Activated CD4-positive, alpha-beta memory T cell treated with anti-CD3 and anti-CD28 coated beads, Interleukin-2, amount 10 ng/mL, durations not matched to agents 7 days and 5 days (primary cell): ENCODE results near the gene GALNT18. TPM values are rescaled to one million over a fixed set of nuclear protein-coding genes. Genes with fewer than 3 reads are reported as not detected.

Experiments
- CTCF ChIA-PET: fragments of 350-600 bp; sonication (Branson Sonifier 250); formaldehyde crosslinking; loops from one replicate; lab custom pipeline; 2021; ENCODE audit warnings: antibody characterized with exemption, inconsistent platforms; lab: Charles Lee
- POLR2A ChIA-PET: fragments of 350-600 bp; sonication (Branson Sonifier 250); formaldehyde crosslinking; loops from one replicate; lab custom pipeline; 2021; ENCODE audit warnings: antibody characterized with exemption; lab: Charles Lee
- DNase-seq: peaks from one replicate; pipeline ENCODE4 v3.0.0-alpha.2; 2020
- H3K27ac Mint-ChIP-seq: one replicate; pipeline ENCODE4 v1.8.0; 2021; ENCODE audit warnings: mild to moderate bottlenecking, mixed read lengths
- H3K27me3 Mint-ChIP-seq: one replicate; pipeline ENCODE4 v1.8.0; 2021; ENCODE audit warnings: mixed read lengths
- H3K36me3 Mint-ChIP-seq: one replicate; pipeline ENCODE4 v1.8.0; 2021; ENCODE audit warnings: low read depth, mixed read lengths
- H3K4me1 Mint-ChIP-seq: one replicate; pipeline ENCODE4 v1.8.0; 2021; ENCODE audit warnings: mixed read lengths
- H3K4me3 Mint-ChIP-seq: one replicate; pipeline ENCODE4 v1.8.0; 2021; ENCODE audit warnings: mild to moderate bottlenecking, mixed read lengths
- H3K9me3 Mint-ChIP-seq: one replicate; pipeline ENCODE4 v1.8.0; 2021; ENCODE audit warnings: mixed read lengths
- total RNA-seq, 2 experiments: library from RNA; stranded (reverse); gene quantifications; one replicate each; pipeline ENCODE4 v1.2.3, GENCODE V29; 2021

The GALNT18 gene
- total RNA-seq, 2 experiments from 2014 or later: 0.60 to 0.93 TPM

DNA sequence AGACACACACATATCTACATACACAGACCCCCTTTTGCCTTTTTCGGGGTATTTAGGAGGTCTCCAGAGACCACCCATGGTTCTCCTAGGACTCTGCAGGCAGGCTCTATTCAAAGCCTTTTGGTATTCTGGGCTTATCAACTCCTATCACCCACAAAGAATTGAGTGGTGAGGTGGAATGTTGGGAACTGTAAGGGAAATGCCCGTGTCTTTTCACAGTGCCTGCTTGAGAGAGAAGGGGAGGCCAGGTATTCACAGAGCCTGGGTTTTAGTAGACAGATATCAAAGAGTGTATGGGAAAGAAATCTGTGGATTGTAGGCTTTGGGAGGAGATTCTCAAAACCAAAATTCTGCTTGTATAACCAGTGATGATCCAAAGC is 224.8 kb downstream of the GALNT18 start:
- ChIA-PET POLR2A (no interaction called here), CTCF (no interaction called here)
- H3K36me3 Mint-ChIP-seq: no peaks in the 10 kb centered on the region
- H3K27me3 Mint-ChIP-seq: no peaks in the 10 kb centered on the region
- no peaks in the 10 kb centered on the region for H3K4me1 Mint-ChIP-seq
- H3K4me3 Mint-ChIP-seq: no peak overlapping the region
- DNase-seq: no peak
- H3K27ac Mint-ChIP-seq: no peak overlapping the region
- H3K9me3 Mint-ChIP-seq: no peaks in the 10 kb centered on the region

DNA sequence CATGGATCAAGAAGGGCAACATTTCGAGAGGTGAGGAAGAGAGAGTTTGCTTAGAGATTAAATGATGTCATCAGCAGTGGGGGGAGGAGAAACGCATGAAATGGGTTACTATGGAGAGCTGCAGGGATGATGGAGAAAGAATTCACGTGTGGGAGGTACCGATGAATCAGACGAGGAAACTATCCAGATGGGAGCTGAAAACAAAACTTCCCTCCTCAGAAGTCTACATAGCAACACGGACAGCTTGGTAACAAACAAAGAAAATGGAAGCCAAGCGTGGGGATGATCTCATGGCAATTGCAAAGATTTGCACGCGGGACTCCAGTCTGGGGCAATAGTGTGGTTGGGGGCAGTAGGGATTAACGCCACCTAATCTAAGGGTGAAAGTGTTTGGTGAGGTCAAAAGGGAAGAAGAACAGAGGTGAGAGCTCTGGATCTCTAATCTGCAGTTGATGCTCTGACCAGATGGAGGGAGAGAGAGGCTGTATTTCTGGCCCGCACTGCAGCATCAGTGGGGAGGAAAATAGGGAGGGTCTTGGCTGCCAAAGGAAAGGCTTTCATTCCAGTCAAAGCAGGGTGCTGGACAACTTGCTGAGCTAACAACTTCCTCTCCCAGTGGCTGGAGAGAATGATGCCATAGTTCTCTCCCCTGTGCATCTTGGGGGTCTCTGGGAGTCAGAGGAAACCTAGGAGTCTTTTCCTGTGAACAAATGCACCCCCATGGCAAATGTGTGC is 225.3 kb downstream of the GALNT18 start:
- Mint-ChIP-seq H3K9me3 (no peaks in the 10 kb centered on the region), H3K4me3 (no peak overlapping the region), H3K36me3 (no peaks in the 10 kb centered on the region), H3K27me3 (no peaks in the 10 kb centered on the region), H3K4me1 (no peaks in the 10 kb centered on the region), H3K27ac (no peak overlapping the region)
- DNase-seq: no peak
- ChIA-PET POLR2A (no interaction called here), CTCF (no interaction called here)

DNA sequence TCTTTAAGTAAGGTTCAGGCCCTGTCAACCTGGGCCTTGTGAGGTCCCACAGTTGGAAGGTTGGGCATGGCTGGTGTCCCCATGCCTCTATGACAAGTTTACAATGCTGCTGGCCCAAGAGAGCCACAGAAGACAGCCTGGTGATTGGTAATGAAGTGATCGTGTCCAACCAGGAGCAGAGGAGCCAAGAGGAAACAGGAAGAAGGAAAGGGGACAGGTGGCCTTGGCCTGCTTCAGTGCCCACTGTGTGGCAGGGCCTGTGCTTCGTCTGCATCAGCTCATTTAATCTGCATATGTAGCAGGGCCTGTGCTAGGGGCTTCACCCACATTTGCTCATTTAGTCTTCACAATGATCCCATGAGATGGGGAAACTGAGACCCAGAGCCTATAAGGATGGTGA is 226.7 kb downstream of the GALNT18 start:
- ChIA-PET POLR2A (no interaction called here), CTCF (no interaction called here)
- DNase-seq: no peak
- no peaks in the 10 kb centered on the region for H3K4me1 Mint-ChIP-seq
- H3K9me3 Mint-ChIP-seq: no peaks in the 10 kb centered on the region
- H3K27me3 Mint-ChIP-seq: no peaks in the 10 kb centered on the region
- H3K27ac Mint-ChIP-seq: no peak overlapping the region
- no peak overlapping the region for H3K4me3 Mint-ChIP-seq
- no peaks in the 10 kb centered on the region for H3K36me3 Mint-ChIP-seq

DNA sequence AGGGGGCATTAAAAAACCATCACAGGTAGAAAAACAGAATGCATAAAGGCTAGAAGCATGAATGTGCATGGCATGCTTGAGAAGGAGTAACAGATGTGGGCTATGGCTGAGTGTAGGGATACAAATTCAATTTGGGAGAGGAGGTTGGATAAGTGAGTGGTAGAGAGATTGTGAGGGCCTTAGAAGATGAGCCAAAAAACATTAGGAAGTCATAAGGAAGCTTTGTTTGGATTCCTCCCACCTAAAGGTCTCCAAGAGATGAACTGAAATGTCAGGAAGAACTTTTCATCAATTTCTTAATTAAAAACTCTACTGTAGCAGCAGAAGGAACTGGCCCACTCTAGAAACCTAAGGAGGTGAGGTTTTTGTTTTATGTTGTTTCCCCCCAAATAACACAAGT is 227.6 kb downstream of the GALNT18 start:
- H3K36me3 Mint-ChIP-seq: no peaks in the 10 kb centered on the region
- DNase-seq: no peak
- ChIA-PET CTCF (no interaction called here), POLR2A (no interaction called here)
- H3K27me3 Mint-ChIP-seq: no peaks in the 10 kb centered on the region
- no peak overlapping the region for H3K27ac Mint-ChIP-seq
- no peak overlapping the region for H3K4me3 Mint-ChIP-seq
- no peaks in the 10 kb centered on the region for H3K4me1 Mint-ChIP-seq
- no peaks in the 10 kb centered on the region for H3K9me3 Mint-ChIP-seq

DNA sequence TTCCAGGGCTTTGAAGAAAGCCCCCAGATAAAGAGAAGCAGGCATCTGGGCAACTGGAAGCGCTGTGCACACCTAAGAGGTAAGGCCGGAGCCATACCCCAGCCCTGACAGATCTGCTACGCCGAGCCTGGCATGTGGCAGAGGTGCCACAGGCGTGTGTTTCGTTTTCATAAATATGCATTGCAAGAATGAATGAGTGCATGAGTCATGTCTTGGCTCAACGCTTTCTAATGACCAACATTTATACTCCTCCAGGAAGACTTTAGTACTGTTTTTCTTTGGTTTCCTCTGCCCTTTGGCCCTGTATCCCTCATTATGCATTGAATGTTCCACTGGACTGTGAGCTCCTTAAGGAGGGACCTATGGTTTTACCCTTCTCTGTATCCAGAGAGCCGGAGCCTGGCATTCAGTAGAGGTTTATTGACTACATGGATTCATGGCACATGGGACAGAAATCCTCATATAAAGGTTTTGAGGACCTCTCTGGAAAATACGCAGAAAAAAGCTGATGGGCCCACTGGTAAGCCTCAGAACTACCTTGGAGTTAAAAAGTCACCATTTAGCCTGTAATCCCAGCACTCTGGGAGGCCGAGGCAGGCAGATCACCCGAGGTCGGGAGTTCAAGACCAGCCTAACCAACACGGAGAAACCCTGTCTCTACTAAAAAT is 229.9 kb downstream of the GALNT18 start:
- H3K27me3 Mint-ChIP-seq: no peaks in the 10 kb centered on the region
- H3K9me3 Mint-ChIP-seq: no peaks in the 10 kb centered on the region
- H3K4me3 Mint-ChIP-seq: no peak overlapping the region
- ChIA-PET CTCF (no interaction called here), POLR2A (no interaction called here)
- no peak for DNase-seq
- no peaks in the 10 kb centered on the region for H3K36me3 Mint-ChIP-seq
- no peaks in the 10 kb centered on the region for H3K4me1 Mint-ChIP-seq
- no peak overlapping the region for H3K27ac Mint-ChIP-seq

DNA sequence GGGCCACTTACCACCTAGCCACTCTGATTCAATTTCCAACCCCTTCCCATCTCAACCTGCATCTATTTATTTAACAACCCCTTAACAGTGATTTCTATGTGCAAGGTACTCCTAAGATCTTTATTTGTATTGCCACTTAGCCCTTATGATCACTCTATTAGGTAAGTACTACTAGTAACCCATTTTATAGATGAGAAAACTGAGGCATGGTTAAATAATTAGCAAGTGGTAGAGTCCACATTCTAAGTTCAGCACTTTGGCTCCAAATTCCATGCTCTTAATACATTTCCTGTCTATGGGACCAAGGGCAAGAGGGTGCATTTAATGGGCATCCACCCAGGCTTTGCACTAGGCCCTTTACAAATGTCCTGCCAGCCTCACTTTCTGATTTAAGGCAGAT is 230.6 kb downstream of the GALNT18 start:
- H3K4me3 Mint-ChIP-seq: no peak overlapping the region
- DNase-seq: no peak
- no peaks in the 10 kb centered on the region for H3K27me3 Mint-ChIP-seq
- H3K36me3 Mint-ChIP-seq: no peaks in the 10 kb centered on the region
- no peaks in the 10 kb centered on the region for H3K4me1 Mint-ChIP-seq
- H3K27ac Mint-ChIP-seq: no peak overlapping the region
- no peaks in the 10 kb centered on the region for H3K9me3 Mint-ChIP-seq
- CTCF ChIA-PET: no interaction called here
- POLR2A ChIA-PET: no interaction called here

DNA sequence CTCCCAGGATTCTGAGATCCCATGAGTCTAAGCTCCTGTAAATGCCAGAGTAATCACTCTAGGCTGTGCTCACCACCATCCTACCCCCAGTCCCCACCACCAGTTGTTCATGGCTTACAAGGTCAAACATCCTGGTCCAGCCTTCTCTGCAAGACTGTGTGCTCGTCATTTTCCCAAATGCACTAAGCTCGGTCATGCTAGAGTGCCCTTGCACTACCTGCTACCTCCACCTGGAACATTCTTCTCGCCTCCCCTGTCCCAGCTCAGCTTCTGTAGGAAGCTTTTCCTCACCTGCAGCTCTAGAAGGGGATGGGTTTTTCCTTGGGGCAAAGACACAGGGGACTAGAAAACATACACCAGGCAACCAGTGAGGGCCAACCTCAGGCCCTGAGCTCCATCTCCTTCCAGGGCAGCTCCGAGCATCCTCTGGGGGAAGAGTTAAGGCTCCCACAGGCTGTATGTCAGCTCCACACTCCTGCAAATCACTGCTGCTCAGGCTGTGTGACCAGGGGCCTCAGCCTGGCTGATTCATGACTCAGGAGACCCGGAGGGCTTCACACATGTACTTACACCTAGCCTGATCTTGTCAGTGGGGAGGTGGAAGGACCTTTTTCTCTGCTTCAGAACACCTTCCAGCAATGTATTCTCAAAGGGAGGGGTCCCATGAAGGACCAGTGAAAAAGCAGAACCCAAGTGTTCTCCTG is 231.6 kb downstream of the GALNT18 start:
- H3K4me1 Mint-ChIP-seq: no peaks in the 10 kb centered on the region
- ChIA-PET CTCF (no interaction called here), POLR2A (no interaction called here)
- H3K27ac Mint-ChIP-seq: no peak overlapping the region
- H3K36me3 Mint-ChIP-seq: no peaks in the 10 kb centered on the region
- DNase-seq: no peak
- no peaks in the 10 kb centered on the region for H3K9me3 Mint-ChIP-seq
- no peak overlapping the region for H3K4me3 Mint-ChIP-seq
- no peaks in the 10 kb centered on the region for H3K27me3 Mint-ChIP-seq

DNA sequence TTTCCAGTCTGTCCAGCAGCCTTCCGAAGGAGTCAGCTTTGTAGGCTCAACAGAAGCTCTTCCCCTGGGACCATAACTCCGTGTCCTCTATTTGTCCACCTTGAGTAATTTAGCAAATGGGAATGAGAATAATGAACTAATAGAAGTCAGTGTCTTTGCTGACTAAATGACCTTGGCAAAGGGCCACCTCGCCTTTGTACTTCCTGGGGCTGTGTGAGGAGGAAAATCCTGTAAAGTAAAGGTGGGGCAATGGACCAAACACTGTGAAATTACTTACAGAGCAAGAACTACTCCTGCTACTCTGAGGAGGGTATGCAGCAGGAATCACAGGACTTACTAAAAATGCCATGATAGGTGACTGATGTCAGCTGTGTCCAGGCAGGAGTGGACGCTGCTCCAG is 232.6 kb downstream of the GALNT18 start:
- Mint-ChIP-seq H3K27ac (no peak overlapping the region), H3K4me1 (no peaks in the 10 kb centered on the region), H3K27me3 (no peaks in the 10 kb centered on the region), H3K4me3 (no peak overlapping the region), H3K9me3 (no peaks in the 10 kb centered on the region), H3K36me3 (no peaks in the 10 kb centered on the region)
- no peak for DNase-seq
- CTCF ChIA-PET: no interaction called here
- POLR2A ChIA-PET: no interaction called here

DNA sequence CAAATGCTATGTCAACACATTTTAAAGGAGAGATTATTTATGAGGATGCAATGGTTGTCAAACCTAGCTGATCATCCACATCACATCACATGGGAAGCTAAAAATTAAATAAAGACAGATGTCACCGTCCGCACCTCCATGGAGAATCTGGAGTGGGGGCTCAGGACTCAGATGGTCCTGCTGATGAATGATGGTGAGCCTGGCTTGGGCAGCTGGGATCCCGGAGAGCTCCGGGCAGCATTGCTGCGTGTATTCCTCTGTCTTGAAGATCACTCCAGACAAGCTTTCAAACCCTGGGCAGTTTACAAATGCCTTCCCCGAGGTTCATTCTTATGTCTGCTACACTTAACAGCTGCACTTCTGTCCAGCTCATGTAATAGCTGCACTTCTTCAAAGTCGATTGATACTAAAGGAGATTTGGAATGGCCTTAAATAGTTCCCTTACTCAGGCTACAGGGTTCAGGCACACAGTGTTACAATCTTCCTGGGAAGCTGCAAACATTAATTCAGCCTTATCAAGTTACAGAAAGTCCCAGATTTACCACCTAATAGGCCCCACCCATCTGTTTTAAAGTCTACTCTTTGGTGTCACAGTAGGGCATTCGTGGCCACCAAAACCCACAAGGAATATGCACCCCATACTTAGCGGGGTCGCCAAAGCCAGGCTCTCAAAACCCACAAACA is 234.0 kb downstream of the GALNT18 start:
- Mint-ChIP-seq H3K9me3 (no peaks in the 10 kb centered on the region), H3K36me3 (no peaks in the 10 kb centered on the region), H3K27ac (no peak overlapping the region), H3K4me1 (no peaks in the 10 kb centered on the region), H3K27me3 (no peaks in the 10 kb centered on the region), H3K4me3 (no peak overlapping the region)
- ChIA-PET POLR2A (no interaction called here), CTCF (no interaction called here)
- no peak for DNase-seq

DNA sequence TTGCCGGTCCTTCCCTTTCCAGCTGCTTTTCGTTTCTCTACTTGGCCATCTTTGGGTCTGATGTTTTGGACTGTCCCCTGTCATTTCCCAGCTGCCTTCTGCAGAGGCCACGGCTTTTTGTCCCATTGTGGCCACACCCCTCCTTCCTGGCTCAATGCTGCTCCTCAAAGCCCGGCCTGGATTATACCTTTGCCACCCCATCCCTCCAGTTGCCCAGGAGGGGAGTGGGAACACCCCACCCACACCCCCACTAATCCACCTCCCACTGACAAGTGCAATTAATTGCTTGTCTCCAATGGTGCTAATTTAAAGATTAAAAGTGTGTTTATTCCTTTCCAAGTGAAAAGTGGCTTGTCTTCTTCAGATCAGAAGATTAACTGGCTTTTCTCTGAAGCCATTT is 234.6 kb downstream of the GALNT18 start:
- Mint-ChIP-seq H3K4me1 (no peaks in the 10 kb centered on the region), H3K27ac (no peak overlapping the region), H3K36me3 (no peaks in the 10 kb centered on the region), H3K27me3 (no peaks in the 10 kb centered on the region), H3K9me3 (no peaks in the 10 kb centered on the region), H3K4me3 (no peak overlapping the region)
- POLR2A ChIA-PET: no interaction called here
- no peak for DNase-seq
- CTCF ChIA-PET: no interaction called here

DNA sequence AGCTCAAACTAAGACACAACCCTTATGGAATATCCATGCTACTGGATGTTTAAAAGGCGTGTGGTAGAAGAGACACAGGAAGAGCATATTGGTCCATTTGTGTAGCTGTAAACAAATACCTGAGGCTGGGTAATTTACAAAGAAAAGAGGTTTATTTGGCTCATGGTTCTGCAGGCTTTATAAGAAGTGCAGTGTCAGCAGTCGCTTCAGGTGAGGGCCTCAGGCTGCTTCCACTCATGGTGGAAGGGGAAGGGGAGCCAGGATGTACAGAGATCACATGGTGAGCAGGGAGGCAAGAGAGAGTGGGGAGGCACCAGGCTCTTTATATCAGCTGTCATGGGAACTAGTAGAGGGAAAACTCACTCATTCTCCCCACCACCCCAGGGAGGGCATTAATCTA is 237.0 kb downstream of the GALNT18 start:
- no peak overlapping the region for H3K27ac Mint-ChIP-seq
- H3K4me3 Mint-ChIP-seq: no peak overlapping the region
- H3K27me3 Mint-ChIP-seq: no peaks in the 10 kb centered on the region
- H3K4me1 Mint-ChIP-seq: no peaks in the 10 kb centered on the region
- no peaks in the 10 kb centered on the region for H3K36me3 Mint-ChIP-seq
- ChIA-PET POLR2A (no interaction called here), CTCF (no interaction called here)
- no peak for DNase-seq
- H3K9me3 Mint-ChIP-seq: no peaks in the 10 kb centered on the region

DNA sequence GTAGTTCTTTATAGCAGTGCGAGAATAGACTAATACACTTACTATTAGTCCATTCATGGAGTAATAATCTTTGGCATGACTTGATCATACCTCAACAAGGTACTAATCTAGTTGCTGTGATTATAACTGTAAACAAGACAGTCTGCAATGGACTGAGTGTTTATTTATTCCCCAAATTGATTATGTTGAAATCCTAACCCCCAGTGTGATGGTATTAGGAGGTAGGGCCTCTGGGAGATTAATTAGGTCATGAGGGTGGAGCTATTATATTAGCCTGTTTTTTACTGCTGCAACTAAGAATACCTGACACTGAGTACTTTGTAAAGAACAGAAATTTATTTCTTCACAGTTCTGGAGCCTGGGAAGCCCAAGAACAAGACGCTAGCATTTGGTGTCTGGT is 237.8 kb downstream of the GALNT18 start:
- POLR2A ChIA-PET: no interaction called here
- no peaks in the 10 kb centered on the region for H3K36me3 Mint-ChIP-seq
- no peaks in the 10 kb centered on the region for H3K27me3 Mint-ChIP-seq

DNA sequence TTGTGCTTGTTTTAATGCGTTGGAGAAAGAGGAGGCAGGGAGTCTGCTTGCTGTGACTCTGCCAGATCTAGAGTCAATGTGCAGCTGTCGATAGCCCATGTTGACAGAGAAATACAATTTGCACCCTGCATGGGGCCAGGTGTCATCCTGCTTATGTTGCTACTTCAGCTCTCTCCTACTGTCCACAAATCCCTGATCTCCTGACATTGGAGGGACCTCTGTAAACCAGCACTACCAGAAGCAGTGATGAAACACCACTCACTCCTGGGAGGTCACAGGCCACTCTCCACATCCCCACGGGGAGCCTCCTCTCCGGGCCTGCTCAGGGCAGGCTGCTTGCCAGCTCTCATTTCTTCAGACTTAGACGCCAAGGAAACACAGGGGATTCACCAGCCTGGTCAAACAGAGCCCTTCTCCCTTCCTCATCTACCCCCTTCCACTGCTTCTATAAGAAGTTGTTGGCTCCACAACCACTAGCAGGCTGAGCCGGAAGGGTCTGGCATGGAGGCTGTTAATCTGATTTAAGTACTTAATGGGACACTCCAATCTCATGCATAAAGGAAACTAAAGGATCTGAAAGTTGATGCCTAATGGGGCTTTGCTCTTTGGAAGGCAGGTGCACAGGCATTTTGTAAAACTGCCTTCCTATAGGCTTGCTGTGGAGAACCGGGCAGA is 238.8 kb downstream of the GALNT18 start:
- no peaks in the 10 kb centered on the region for H3K9me3 Mint-ChIP-seq
- H3K27ac Mint-ChIP-seq: no peak overlapping the region
- no peaks in the 10 kb centered on the region for H3K36me3 Mint-ChIP-seq
- H3K4me1 Mint-ChIP-seq: no peaks in the 10 kb centered on the region
- ChIA-PET CTCF (no interaction called here), POLR2A (no interaction called here)
- no peak overlapping the region for H3K4me3 Mint-ChIP-seq
- no peak for DNase-seq
- no peaks in the 10 kb centered on the region for H3K27me3 Mint-ChIP-seq

More for the DNA sequence above, 237.8 kb downstream of the GALNT18 start:
- no peak for DNase-seq
- H3K4me1 Mint-ChIP-seq: no peaks in the 10 kb centered on the region
- H3K9me3 Mint-ChIP-seq: no peaks in the 10 kb centered on the region
- CTCF ChIA-PET: no interaction called here
- H3K4me3 Mint-ChIP-seq: no peak overlapping the region
- no peak overlapping the region for H3K27ac Mint-ChIP-seq
